Upper lobe of left lung (tissue), 4 donors: ENCODE data around the gene TTC23.

Source experiments
- CTCF ChIP-seq, 6 experiments: fragments of 450-650 bp in 4 of 6; fragments of 200-600 bp in 2 of 6; sonication (generic) in 2 of 6; IDR thresholded peaks; one replicate each; pipeline ENCODE4 v1.5.1; 2016 to 2019; ENCODE audit warnings: antibody characterized with exemption in 6 of 6
- EP300 ChIP-seq, 4 donors: sonication (generic); formaldehyde crosslinking; IDR thresholded peaks; one replicate each; pipeline ENCODE4 v1.5.1; 2017; ENCODE audit warnings: antibody characterized with exemption in 4 of 4, control low read depth in 2 of 4
- POLR2A ChIP-seq, 4 donors: fragments of 450-650 bp; IDR thresholded peaks; one replicate each; pipeline ENCODE4 v1.5.1; 2016 to 2017; ENCODE audit warnings: antibody characterized with exemption in 4 of 4, mild to moderate bottlenecking in 2 of 4
- POLR2AphosphoS5 ChIP-seq, 2 donors: sonication (generic); formaldehyde crosslinking; IDR thresholded peaks; one replicate each; pipeline ENCODE4 v1.5.1; 2017; ENCODE audit warnings: antibody characterized with exemption in 2 of 2

GRCh38 chr15:99174567-99175395, 74.6 kb downstream of the TTC23 start:
- TF ChIP-seq CTCF (IDR thresholded peaks at IDR 0.05) (no peak), EP300 (IDR thresholded peaks at IDR 0.05) (no peak), POLR2AphosphoS5 (IDR thresholded peaks at IDR 0.05) (no peak), POLR2A (IDR thresholded peaks at IDR 0.05) (no peak)
